Measurements from ENCODE around the gene SPATA6.

- TF ChIP-seq, protein P1, sequence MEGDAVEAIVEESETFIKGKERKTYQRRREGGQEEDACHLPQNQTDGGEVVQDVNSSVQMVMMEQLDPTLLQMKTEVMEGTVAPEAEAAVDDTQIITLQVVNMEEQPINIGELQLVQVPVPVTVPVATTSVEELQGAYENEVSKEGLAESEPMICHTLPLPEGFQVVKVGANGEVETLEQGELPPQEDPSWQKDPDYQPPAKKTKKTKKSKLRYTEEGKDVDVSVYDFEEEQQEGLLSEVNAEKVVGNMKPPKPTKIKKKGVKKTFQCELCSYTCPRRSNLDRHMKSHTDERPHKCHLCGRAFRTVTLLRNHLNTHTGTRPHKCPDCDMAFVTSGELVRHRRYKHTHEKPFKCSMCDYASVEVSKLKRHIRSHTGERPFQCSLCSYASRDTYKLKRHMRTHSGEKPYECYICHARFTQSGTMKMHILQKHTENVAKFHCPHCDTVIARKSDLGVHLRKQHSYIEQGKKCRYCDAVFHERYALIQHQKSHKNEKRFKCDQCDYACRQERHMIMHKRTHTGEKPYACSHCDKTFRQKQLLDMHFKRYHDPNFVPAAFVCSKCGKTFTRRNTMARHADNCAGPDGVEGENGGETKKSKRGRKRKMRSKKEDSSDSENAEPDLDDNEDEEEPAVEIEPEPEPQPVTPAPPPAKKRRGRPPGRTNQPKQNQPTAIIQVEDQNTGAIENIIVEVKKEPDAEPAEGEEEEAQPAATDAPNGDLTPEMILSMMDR (IDR thresholded peaks at IDR 0.05; ENCODE audit: poor library complexity) = no peak
- TF ChIP-seq EZH2phosphoT487 (IDR thresholded peaks at IDR 0.05; ENCODE audit: low read depth, severe bottlenecking, unreplicated experiment) = no peak
These were observed 50.0 kb downstream of the SPATA6 start for GRCh38 chr1:48422009-48422408.
